Kidney capillary endothelial cell (primary cell): ENCODE data around the gene AKAP11.

Experiments
- DNase-seq: peaks from one replicate; pipeline ENCODE4 v3.0.0-alpha.2; 2018; ENCODE audit warnings: low spot score

The AKAP11 gene

GRCh38 chr13:42337808-42338600 is 66.1 kb downstream of the AKAP11 start:
- no peak for DNase-seq

- no peak for DNase-seq
These were observed 73.4 kb downstream of the AKAP11 start for GRCh38 chr13:42345367-42345766.

- DNase-seq: no peak
These were observed 76.6 kb downstream of the AKAP11 start for GRCh38 chr13:42348576-42348975.

- no peak for DNase-seq
These were observed 78.2 kb downstream of the AKAP11 start for GRCh38 chr13:42350141-42350540.

- DNase-seq: peak; percentile 29
These were observed 82.5 kb downstream of the AKAP11 start for GRCh38 chr13:42354241-42355091.

- no peak for DNase-seq
These were observed 83.1 kb downstream of the AKAP11 start for GRCh38 chr13:42355092-42355485.

- DNase-seq: no peak
These were observed 83.7 kb downstream of the AKAP11 start for GRCh38 chr13:42355491-42356183.

GRCh38 chr13:42356184-42356575 is 84.2 kb downstream of the AKAP11 start:
- no peak for DNase-seq

GRCh38 chr13:42360046-42360574 is 88.2 kb downstream of the AKAP11 start:
- no peak for DNase-seq

- DNase-seq: no peak
These were observed 89.7 kb downstream of the AKAP11 start for GRCh38 chr13:42361701-42362100.

- peak; percentile 86 for DNase-seq
These were observed 92.1 kb downstream of the AKAP11 start for GRCh38 chr13:42363941-42364612.

- DNase-seq: no peak
These were observed 92.7 kb downstream of the AKAP11 start for GRCh38 chr13:42364613-42365000.

GRCh38 chr13:42367831-42368230 is 95.9 kb downstream of the AKAP11 start:
- no peak for DNase-seq

GRCh38 chr13:42369071-42369797 is 97.3 kb downstream of the AKAP11 start:
- no peak for DNase-seq

GRCh38 chr13:42370229-42370628 is 98.3 kb downstream of the AKAP11 start:
- DNase-seq: no peak
